H1 (cell line): ENCODE results near the gene LARGE2. TPM values are rescaled to one million over a fixed set of nuclear protein-coding genes. Genes with fewer than 3 reads are reported as not detected.

ENCODE experiments used
- CTCF ChIA-PET: fragments of 300-600 bp; sonication (Branson Sonifier 250); formaldehyde crosslinking; loops from one replicate; lab custom pipeline; 2021; ENCODE audit not compliant: partially characterized antibody; lab: Charles Lee
- POLR2A ChIA-PET: fragments of 300-600 bp; sonication (Branson Sonifier 250); formaldehyde crosslinking; loops from one replicate; lab custom pipeline; 2021; ENCODE audit warnings: inconsistent platforms; ENCODE audit not compliant: partially characterized antibody; lab: Charles Lee
- DNase-seq, 2 experiments: peaks; one replicate each; pipeline versions ENCODE4 v3.0.0 to v3.0.0-alpha.2; 2010 to 2022; ENCODE audit warnings: low spot score in 2 of 2, low read depth in 1 of 2, mixed read lengths in 1 of 2
- FAIRE-seq: peaks from 2 replicates; lab custom pipeline; 2011; peaks lifted over from hg19 to GRCh38; lab: Jason Lieb, UNC
- H2AFZ ChIP-seq: 2 replicates; pipeline ENCODE4 v1.8.1; 2012; ENCODE audit warnings: low read length, inconsistent platforms
- H2AK5ac ChIP-seq: 2 replicates; pipeline ENCODE4 v1.6.1; 2013; ENCODE audit warnings: low read depth, low read length
- H2BK120ac ChIP-seq: replicated peaks from 2 replicates; pipeline ENCODE3; 2013; ENCODE audit warnings: low read depth, low read length, inconsistent platforms
- H2BK12ac ChIP-seq: 2 replicates; pipeline ENCODE4 v1.6.1; 2013; ENCODE audit warnings: low read depth, low read length
- H2BK15ac ChIP-seq: 2 replicates; pipeline ENCODE4 v1.6.1; 2013; ENCODE audit warnings: low read length
- H2BK20ac ChIP-seq: 2 replicates; pipeline ENCODE4 v1.6.1; 2013; ENCODE audit warnings: low read length
- H2BK5ac ChIP-seq: 2 replicates; pipeline ENCODE4 v1.6.1; 2013; ENCODE audit warnings: low read depth, low read length
- H3K14ac ChIP-seq: 2 replicates; pipeline ENCODE4 v1.6.1; 2013; ENCODE audit warnings: inconsistent platforms; ENCODE audit not compliant: insufficient read length
- H3K18ac ChIP-seq: 2 replicates; pipeline ENCODE4 v1.6.1; 2013; ENCODE audit warnings: low read length; ENCODE audit errors: extremely low read depth
- H3K23ac ChIP-seq: 2 replicates; pipeline ENCODE4 v1.6.1; 2013; ENCODE audit warnings: inconsistent platforms; ENCODE audit not compliant: insufficient read length
- H3K23me2 ChIP-seq: 2 replicates; pipeline ENCODE4 v1.6.1; 2013; ENCODE audit warnings: low read depth, low read length
- H3K27ac ChIP-seq: 2 replicates; pipeline ENCODE4 v1.6.1; 2011; ENCODE audit warnings: low read depth, low read length, inconsistent platforms
- H3K27me3 ChIP-seq, 4 experiments: replicated peaks in 1 of 4; 1 replicate in 1 of 4; 2 replicates in 3 of 4; pipeline versions ENCODE4 v1.6.1 to v1.8.1; 2011 to 2013; ENCODE audit warnings: low read length in 3 of 4, mild to moderate bottlenecking in 3 of 4, inconsistent platforms in 2 of 4, mixed read lengths in 2 of 4, moderate library complexity in 1 of 4; ENCODE audit not compliant: control insufficient read depth in 3 of 4, insufficient read depth in 3 of 4; ENCODE audit errors: extremely low read depth in 1 of 4
- H3K36me3 ChIP-seq, 4 experiments: 2 replicates each; pipeline versions ENCODE4 v1.6.1 to v1.8.1; 2011 to 2013; ENCODE audit warnings: mild to moderate bottlenecking in 4 of 4, low read length in 3 of 4, moderate library complexity in 2 of 4, control low read depth in 1 of 4, inconsistent platforms in 1 of 4; ENCODE audit not compliant: insufficient read depth in 4 of 4, control insufficient read depth in 2 of 4
- H3K4ac ChIP-seq: replicated peaks from 2 replicates; pipeline ENCODE3; 2013; ENCODE audit warnings: low read length, low read depth, mixed read lengths, inconsistent platforms; ENCODE audit not compliant: insufficient read length
- H3K4me1 ChIP-seq, 4 experiments: replicated peaks in 1 of 4; 1 replicate in 1 of 4; 2 replicates in 3 of 4; pipeline versions ENCODE4 v1.6.1 to v1.8.1; 2011 to 2013; ENCODE audit warnings: low read length in 3 of 4, inconsistent platforms in 2 of 4, mixed read lengths in 1 of 4; ENCODE audit not compliant: insufficient read depth in 4 of 4, control insufficient read depth in 3 of 4
- H3K4me2 ChIP-seq, 2 experiments: 2 replicates each; pipeline versions ENCODE4 v1.6.1 to v1.8.1; 2011 to 2013; ENCODE audit warnings: low read depth in 2 of 2, low read length in 2 of 2, control low read depth in 1 of 2, inconsistent platforms in 1 of 2, mild to moderate bottlenecking in 1 of 2; ENCODE audit not compliant: insufficient read depth in 1 of 2
- H3K4me3 ChIP-seq, 4 experiments: fragments of 200-600, 300-600 bp in 1 of 4; sonication (generic), shearing (Covaris generic), sonication (Bioruptor Twin) in 1 of 4; 2 replicates each; pipeline versions ENCODE4 v1.5.1 to v1.8.1; 2011 to 2016; ENCODE audit warnings: low read length in 4 of 4, low read depth in 3 of 4, control low read depth in 2 of 4, inconsistent platforms in 2 of 4, mild to moderate bottlenecking in 2 of 4, mixed read lengths in 1 of 4, moderate library complexity in 1 of 4; ENCODE audit not compliant: insufficient read depth in 2 of 4; ENCODE audit errors: extremely low read depth in 1 of 4
- H3K56ac ChIP-seq: replicated peaks from 2 replicates; pipeline ENCODE3; 2013; ENCODE audit warnings: low read depth, mild to moderate bottlenecking, mixed read lengths, low read length, inconsistent platforms; ENCODE audit not compliant: insufficient read length
- H3K79me1 ChIP-seq: 2 replicates; pipeline ENCODE4 v1.6.1; 2013; ENCODE audit warnings: low read depth, low read length, control low read depth
- H3K79me2 ChIP-seq, 2 experiments: 2 replicates each; pipeline versions ENCODE4 v1.6.1 to v1.8.1; 2012 to 2013; ENCODE audit warnings: low read length in 2 of 2, mild to moderate bottlenecking in 2 of 2, inconsistent platforms in 1 of 2; ENCODE audit not compliant: insufficient read depth in 2 of 2, control insufficient read depth in 1 of 2
- H3K9ac ChIP-seq, 4 experiments: replicated peaks in 1 of 4; 1 replicate in 1 of 4; 2 replicates in 3 of 4; pipeline versions ENCODE4 v1.6.1 to v1.8.1; 2011 to 2013; ENCODE audit warnings: low read depth in 3 of 4, low read length in 3 of 4, control low read depth in 2 of 4, mild to moderate bottlenecking in 2 of 4, moderate library complexity in 2 of 4, inconsistent platforms in 1 of 4; ENCODE audit errors: extremely low read depth in 1 of 4
- H3K9me3 ChIP-seq, 2 experiments: 2 replicates each; pipeline versions ENCODE4 v1.6.1 to v1.8.1; 2012 to 2013; ENCODE audit warnings: mild to moderate bottlenecking in 2 of 2, moderate library complexity in 2 of 2, control low read depth in 1 of 2, inconsistent platforms in 1 of 2, low read depth in 1 of 2, low read length in 1 of 2, mixed read lengths in 1 of 2; ENCODE audit not compliant: insufficient read depth in 2 of 2
- H4K20me1 ChIP-seq, 2 experiments: replicated peaks in 1 of 2; 2 replicates each; pipeline versions ENCODE3 to v1.8.1; 2011 to 2013; ENCODE audit warnings: inconsistent platforms in 2 of 2, low read length in 2 of 2, mild to moderate bottlenecking in 1 of 2; ENCODE audit not compliant: insufficient read depth in 2 of 2, control insufficient read depth in 1 of 2
- H4K5ac ChIP-seq: 2 replicates; pipeline ENCODE4 v1.6.1; 2013; ENCODE audit warnings: low read length, low read depth, mixed read lengths, inconsistent platforms; ENCODE audit not compliant: insufficient read length
- H4K8ac ChIP-seq: 2 replicates; pipeline ENCODE4 v1.8.0; 2013; ENCODE audit warnings: mild to moderate bottlenecking, moderate library complexity, low read length, inconsistent platforms; ENCODE audit not compliant: insufficient read depth; ENCODE audit errors: extremely low read depth
- H4K91ac ChIP-seq: replicated peaks from 2 replicates; pipeline ENCODE3; 2013; ENCODE audit warnings: low read length, mixed read lengths, inconsistent platforms; ENCODE audit not compliant: insufficient read length
- ASH2L ChIP-seq: fragments of 200-600, 300-600 bp; sonication (generic); IDR thresholded peaks from one replicate; pipeline ENCODE4 v1.7.1; 2017; ENCODE audit warnings: low read length
- BRCA1 ChIP-seq: IDR thresholded peaks from 2 replicates; pipeline ENCODE4 v1.6.1; 2012; ENCODE audit warnings: low read depth, low read length, improper control_type of control experiment
- JUND ChIP-seq: IDR thresholded peaks from 2 replicates; pipeline ENCODE4 v1.6.1; 2011; ENCODE audit warnings: mild to moderate bottlenecking, improper control_type of control experiment, low read length
- KDM1A ChIP-seq: fragments of 200-600, 300-600 bp; sonication (generic); IDR thresholded peaks from 2 replicates; pipeline ENCODE4 v1.7.1; 2016; ENCODE audit warnings: mild to moderate bottlenecking, low read length, borderline replicate concordance
- KDM4A ChIP-seq: IDR thresholded peaks from one replicate; pipeline ENCODE4 v1.7.1; 2012; ENCODE audit warnings: low read depth, mild to moderate bottlenecking, moderate library complexity, low read length, inconsistent platforms; ENCODE audit not compliant: severe bottlenecking
- SIN3A ChIP-seq, 2 experiments: IDR thresholded peaks in 1 of 2; conservative IDR thresholded peaks in 1 of 2; 2 replicates each; pipeline ENCODE4 v1.6.1; 2011 to 2012; ENCODE audit warnings: low read length in 2 of 2, improper control_type of control experiment in 1 of 2, low read depth in 1 of 2, mild to moderate bottlenecking in 1 of 2
- TAF1 ChIP-seq: IDR thresholded peaks from 2 replicates; pipeline ENCODE4 v1.6.1; 2011; ENCODE audit warnings: mild to moderate bottlenecking, low read depth, low read length
- TAF7 ChIP-seq: optimal IDR thresholded peaks from 2 replicates; pipeline ENCODE3; 2011; ENCODE audit warnings: low read depth, mild to moderate bottlenecking, inconsistent platforms, low read length, moderate library complexity, borderline replicate concordance
- YY1 ChIP-seq: IDR thresholded peaks from 2 replicates; pipeline ENCODE4 v1.6.1; 2011; ENCODE audit warnings: low read depth, mild to moderate bottlenecking, low read length
- WGBS, 2 experiments: shearing (Covaris generic) in 1 of 2; methylation state at CpG; one replicate each; pipeline versions ENCODE4 v1.1.6 to v1.1.7; 2013 to 2015; ENCODE audit warnings: low lambda C conversion rate in 2 of 2, mixed read lengths in 2 of 2, inconsistent platforms in 1 of 2, low coverage in 1 of 2, missing lambda C conversion rate in 1 of 2; ENCODE audit not compliant: insufficient replicate concordance in 2 of 2, insufficient coverage in 1 of 2, insufficient read length in 1 of 2; ENCODE audit errors: extremely low coverage in 1 of 2, missing lambda C conversion rate in 1 of 2; 5-methylcytosine and 5-hydroxymethylcytosine counted together
- polyA plus RNA-seq, 7 experiments: library from polyadenylated mRNA; depleted of rRNA in 3 of 7; stranded (reverse) in 5 of 7; unstranded in 2 of 7; fragments of >200 nt in 5 of 7; fragments of 200-250 nt in 2 of 7; gene quantifications; 1 replicate in 5 of 7; 2 replicates in 1 of 7; 4 replicates in 1 of 7; pipeline versions ENCODE4 v1.2.1 to v1.2.3, GENCODE V29; 2011 to 2013; ENCODE audit warnings: missing spikeins in 2 of 7, mixed read lengths in 2 of 7
- total RNA-seq: library from RNA; stranded (reverse); fragmentation: NEBNext Ultra II Directional; extraction: Animal tissue kit (Norgen Biotek cat#: 25700); gene quantifications from 2 replicates; pipeline ENCODE4 v1.2.1, GENCODE V29; 2021

Gene LARGE2
- total and polyA plus RNA-seq, 2 of the 8 experiments (the other 6 are each of a cell fraction or from before 2014, with no cell fraction given): 111 to 137 TPM

- Histone ChIP-seq H3K9me3 (no peaks in the 10 kb centered on the region), H3K18ac (peak overlapping the region; percentile 32; the same call in 1 of the 2 replicates), H2BK120ac (no peak overlapping the region), H3K23ac (no peak overlapping the region), H2BK15ac (no peak overlapping the region), H4K5ac (peak overlapping the region; percentile 22), H4K8ac (peak overlapping the region; percentile 36), H3K14ac (no peak overlapping the region), H3K27ac (no peak overlapping the region), H3K27me3 (no peaks in the 10 kb centered on the region; a peak in 2 of 7 replicates), H3K9ac (peak overlapping the region in 3 of 4 experiments; percentile 39 to 69 (median 42); a peak in 5 of 7 replicates), H3K36me3 (no peaks in the 10 kb centered on the region), H4K20me1 (peaks cover 0 to 11% of the 10 kb centered on the region in 2 experiments), H3K79me2 (no peaks in the 10 kb centered on the region; a peak in 1 of 4 replicates), H3K4me3 (peak overlapping the region; percentile 58 to 83 (median 71)), H3K4me2 (peak overlapping the region; percentile 75 to 80), H2BK12ac (no peak overlapping the region), H3K79me1 (no peaks in the 10 kb centered on the region; the same call in 1 of the 2 replicates), H3K56ac (peak overlapping the region; percentile 22), H3K4ac (no peak overlapping the region), H3K4me1 (peaks cover 0 to 10% (median 5%) of the 10 kb centered on the region in 4 experiments; a peak in 5 of 7 replicates), H3K23me2 (peaks cover 8% of the 10 kb centered on the region; the same call in 1 of the 2 replicates), H2BK20ac (no peak overlapping the region), H2BK5ac (no peak overlapping the region), H2AK5ac (no peak overlapping the region), H4K91ac (no peak overlapping the region), H2AFZ (no peak overlapping the region; the same call in 1 of the 2 replicates)
- DNase-seq (peak; percentile 23 to 80), FAIRE-seq (no peak)
- CTCF ChIA-PET: interaction anchor here (0.6 to 5.7 kb wide), 6 partner anchors 9 to 105 kb away, joined by 3 to 32 read pairs (median 4); no protein-coding TSS in a partner anchor
- POLR2A ChIA-PET: interaction anchor here (0.8 to 3.2 kb wide), 10 partner anchors 9 to 409 kb away, joined by 3 to 14 read pairs (median 4); partner anchors contain the start of gene LARGE2
- 6% methylated on average over 42 of the region's 43 CpGs; no CpG with 5 or more reads in 1 of the 2 experiments for WGBS, 2 experiments
- TF ChIP-seq SIN3A (conservative IDR thresholded peaks at IDR 0.05 in 1 of 2, IDR thresholded peaks at IDR 0.05 in 1 of 2; ENCODE audit: low read depth in 1 of 2, low read length in 2 of 2) (peak in 1 of 2 experiments; percentile 23; a peak in 2 of 4 replicates), JUND (no peak), TAF7 (peak; percentile 3), YY1 (0 out of 2 replicates have a peak, but pooled peaks have one; percentile 28), ASH2L (peak; percentile 27), KDM4A (peak; percentile 81), TAF1 (0 out of 2 replicates have a peak, but pooled peaks have one; percentile 20), KDM1A (no peak), BRCA1 (no peak)
These were observed 36.3 kb upstream of the LARGE2 start for GRCh38 chr11:45885921-45886721.
